ENCODE data around the gene SETDB1. TPM values are rescaled to one million over a fixed set of nuclear protein-coding genes. Genes with fewer than 3 reads are reported as not detected.

Gene SETDB1
- total and polyA plus RNA-seq, 10 donors, result 16.9 to 82.4 (median 53.6) TPM

- Histone ChIP-seq H3K4me1 (peaks cover 37 to 100% (median 86%) of the 10 kb centered on the region in 6 donors), H3K9me3 (no peaks in the 10 kb centered on the region), H3K27ac (peak overlapping the region; percentile 16 to 95 (median 90)), H3K27me3 (replicated peaks in 1 of 7) (no peaks in the 10 kb centered on the region), H3K4me3 (peak overlapping the region; percentile 19 to 87 (median 60)), H3K36me3 (peaks cover 0 to 9% (median 0%) of the 10 kb centered on the region in 6 donors)
- intact Hi-C loops (cut with DNase I; ENCODE audit: low total_unique reads), result no loop called here
- 63 to 80% (median 72%) methylated on average over 3 of the region's 3 CpGs for WGBS, 5 donors
- no peak for DNase-seq
- no peak for TF ChIP-seq POLR2AphosphoS5 (IDR thresholded peaks at IDR 0.05)
- TF ChIP-seq POLR2A (IDR thresholded peaks at IDR 0.05), result no peak
- TF ChIP-seq, protein P1, sequence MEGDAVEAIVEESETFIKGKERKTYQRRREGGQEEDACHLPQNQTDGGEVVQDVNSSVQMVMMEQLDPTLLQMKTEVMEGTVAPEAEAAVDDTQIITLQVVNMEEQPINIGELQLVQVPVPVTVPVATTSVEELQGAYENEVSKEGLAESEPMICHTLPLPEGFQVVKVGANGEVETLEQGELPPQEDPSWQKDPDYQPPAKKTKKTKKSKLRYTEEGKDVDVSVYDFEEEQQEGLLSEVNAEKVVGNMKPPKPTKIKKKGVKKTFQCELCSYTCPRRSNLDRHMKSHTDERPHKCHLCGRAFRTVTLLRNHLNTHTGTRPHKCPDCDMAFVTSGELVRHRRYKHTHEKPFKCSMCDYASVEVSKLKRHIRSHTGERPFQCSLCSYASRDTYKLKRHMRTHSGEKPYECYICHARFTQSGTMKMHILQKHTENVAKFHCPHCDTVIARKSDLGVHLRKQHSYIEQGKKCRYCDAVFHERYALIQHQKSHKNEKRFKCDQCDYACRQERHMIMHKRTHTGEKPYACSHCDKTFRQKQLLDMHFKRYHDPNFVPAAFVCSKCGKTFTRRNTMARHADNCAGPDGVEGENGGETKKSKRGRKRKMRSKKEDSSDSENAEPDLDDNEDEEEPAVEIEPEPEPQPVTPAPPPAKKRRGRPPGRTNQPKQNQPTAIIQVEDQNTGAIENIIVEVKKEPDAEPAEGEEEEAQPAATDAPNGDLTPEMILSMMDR (IDR thresholded peaks at IDR 0.05 in 8 of 11, conservative IDR thresholded peaks at IDR 0.05 in 3 of 11), result no peak
Observed at GRCh38 chr1:151009206-151009587, 83.0 kb downstream of the SETDB1 start.

- Histone ChIP-seq H3K9me3 (no peaks in the 10 kb centered on the region), H3K27ac (peak overlapping the region in 4 of 8 donors; percentile 86 to 95 (median 91)), H3K36me3 (peaks cover 0 to 9% (median 0%) of the 10 kb centered on the region in 6 donors), H3K4me1 (peaks cover 35 to 97% (median 81%) of the 10 kb centered on the region in 6 donors), H3K27me3 (replicated peaks in 1 of 7) (no peaks in the 10 kb centered on the region), H3K4me3 (peak overlapping the region in 1 of 8 donors; percentile 87)
- TF ChIP-seq POLR2A (IDR thresholded peaks at IDR 0.05), result no peak
- TF ChIP-seq, protein P1 (IDR thresholded peaks at IDR 0.05 in 8 of 11, conservative IDR thresholded peaks at IDR 0.05 in 3 of 11), result no peak
- TF ChIP-seq POLR2AphosphoS5 (IDR thresholded peaks at IDR 0.05), result no peak
- 95 to 96% (median 96%) methylated on average over 8 of the region's 8 CpGs for WGBS, 5 donors
- DNase-seq, result no peak
- intact Hi-C loops (cut with DNase I; ENCODE audit: low total_unique reads), result no loop called here
Observed at GRCh38 chr1:151009674-151010345, 83.6 kb downstream of the SETDB1 start.

DNA sequence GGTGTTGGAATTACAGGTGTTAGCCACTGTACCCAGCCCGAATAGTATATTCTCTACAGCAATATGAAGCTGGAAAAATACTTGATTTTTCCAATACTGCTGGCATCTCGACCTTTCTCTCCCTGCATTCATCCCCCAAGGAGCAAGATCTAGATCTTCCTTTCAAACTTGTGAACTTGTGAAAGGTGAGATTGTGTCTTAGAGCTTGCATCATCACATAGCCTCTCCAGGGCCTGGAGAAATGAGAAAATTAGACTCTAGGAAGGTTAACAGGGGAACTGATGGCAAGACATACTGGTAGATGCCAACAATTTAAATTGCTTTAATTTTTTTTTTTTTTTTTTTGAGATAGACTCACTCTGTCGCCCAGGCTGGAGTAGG, 84.2 kb downstream of the SETDB1 start:
- TF ChIP-seq POLR2A (IDR thresholded peaks at IDR 0.05) (no peak), POLR2AphosphoS5 (IDR thresholded peaks at IDR 0.05) (no peak)
- TF ChIP-seq, protein P1 (IDR thresholded peaks at IDR 0.05 in 8 of 11, conservative IDR thresholded peaks at IDR 0.05 in 3 of 11), result no peak
- H3K27me3 ChIP-seq (replicated peaks in 1 of 7), result no peaks in the 10 kb centered on the region
- H3K36me3 ChIP-seq, result peaks cover 0 to 9% (median 0%) of the 10 kb centered on the region in 6 donors
- H3K4me1 ChIP-seq, result peaks cover 30 to 92% (median 76%) of the 10 kb centered on the region in 6 donors
- H3K9me3 ChIP-seq, result no peaks in the 10 kb centered on the region
- DNase-seq, result no peak
- intact Hi-C loops (cut with DNase I; ENCODE audit: low total_unique reads), result no loop called here
- H3K4me3 ChIP-seq, result no peak overlapping the region
- no peak overlapping the region for H3K27ac ChIP-seq
- WGBS, 5 donors, result 85 to 97% (median 94%) methylated on average over 3 of the region's 3 CpGs

GRCh38 chr1:151011154-151011850, 85.1 kb downstream of the SETDB1 start:
- WGBS, 5 donors, result 60 to 68% (median 67%) methylated on average over 4 of the region's 4 CpGs
- Histone ChIP-seq H3K9me3 (no peaks in the 10 kb centered on the region), H3K4me1 (peaks cover 26 to 82% (median 67%) of the 10 kb centered on the region in 6 donors), H3K27ac (peak overlapping the region in 5 of 8 donors; percentile 1 to 61 (median 54)), H3K36me3 (peaks cover 0 to 15% (median 0%) of the 10 kb centered on the region in 6 donors), H3K27me3 (replicated peaks in 1 of 7) (no peaks in the 10 kb centered on the region), H3K4me3 (no peak overlapping the region)
- DNase-seq, result no peak
- intact Hi-C loops (cut with DNase I; ENCODE audit: low total_unique reads), result no loop called here
- TF ChIP-seq, protein P1 (IDR thresholded peaks at IDR 0.05 in 8 of 11, conservative IDR thresholded peaks at IDR 0.05 in 3 of 11), result no peak
- TF ChIP-seq POLR2AphosphoS5 (IDR thresholded peaks at IDR 0.05), result no peak
- TF ChIP-seq POLR2A (IDR thresholded peaks at IDR 0.05), result no peak
